KMS-11 (cell line): ENCODE results near the gene ARMC3.
A peak's percentile ranks its signal among the peaks of the same experiment; 100 is the strongest.

Source experiments
- H2AFZ ChIP-seq: fragments of 200-600 bp; sonication (generic); 2 replicates; pipeline ENCODE4 v1.6.1; 2016; ENCODE audit warnings: antibody characterized with exemption, mixed run types, low read depth
- H3K27ac ChIP-seq: fragments of 200-600 bp; sonication (generic); 2 replicates; pipeline ENCODE4 v1.6.1; 2016; ENCODE audit warnings: mild to moderate bottlenecking, mixed run types
- H3K27me3 ChIP-seq: fragments of 200-600 bp; sonication (generic); 2 replicates; pipeline ENCODE4 v1.6.1; 2017; ENCODE audit warnings: mild to moderate bottlenecking, low read depth, mixed run types, moderate library complexity; ENCODE audit not compliant: insufficient read depth
- H3K36me3 ChIP-seq: fragments of 200-600 bp; sonication (generic); 2 replicates; pipeline ENCODE4 v1.6.1; 2017; ENCODE audit warnings: mild to moderate bottlenecking, mixed run types; ENCODE audit not compliant: insufficient read depth
- H3K4me1 ChIP-seq: fragments of 200-600 bp; sonication (generic); 2 replicates; pipeline ENCODE4 v1.6.1; 2016; ENCODE audit warnings: mild to moderate bottlenecking, low read depth, mixed run types; ENCODE audit not compliant: poor library complexity, severe bottlenecking
- H3K4me2 ChIP-seq: fragments of 200-600 bp; sonication (generic); 2 replicates; pipeline ENCODE4 v1.7.0; 2016; ENCODE audit warnings: mild to moderate bottlenecking, mixed run types
- H3K4me3 ChIP-seq: fragments of 200-600 bp; sonication (generic); IDR thresholded peaks from 2 replicates; pipeline ENCODE4 v1.6.1; 2017; ENCODE audit warnings: low read depth, low read length, mixed read lengths; ENCODE audit not compliant: insufficient read depth
- H3K79me2 ChIP-seq: fragments of 200-600 bp; sonication (generic); 2 replicates; pipeline ENCODE4 v1.6.1; 2016; ENCODE audit warnings: low read depth, mixed run types; ENCODE audit not compliant: insufficient read depth
- H3K9ac ChIP-seq: fragments of 200-600 bp; sonication (generic); 2 replicates; pipeline ENCODE4 v1.6.1; 2016; ENCODE audit warnings: mild to moderate bottlenecking, mixed run types
- H4K20me1 ChIP-seq: fragments of 200-600 bp; sonication (generic); 2 replicates; pipeline ENCODE4 v1.6.1; 2016; ENCODE audit warnings: mild to moderate bottlenecking, mixed run types; ENCODE audit not compliant: insufficient read depth
- CTCF ChIP-seq: fragments of 200-600 bp; sonication (generic); conservative IDR thresholded peaks from 2 replicates; pipeline ENCODE4 v1.6.1; 2017; ENCODE audit warnings: low read depth, mild to moderate bottlenecking, antibody characterized with exemption, low read length, moderate library complexity, mixed read lengths

Gene ARMC3

DNA sequence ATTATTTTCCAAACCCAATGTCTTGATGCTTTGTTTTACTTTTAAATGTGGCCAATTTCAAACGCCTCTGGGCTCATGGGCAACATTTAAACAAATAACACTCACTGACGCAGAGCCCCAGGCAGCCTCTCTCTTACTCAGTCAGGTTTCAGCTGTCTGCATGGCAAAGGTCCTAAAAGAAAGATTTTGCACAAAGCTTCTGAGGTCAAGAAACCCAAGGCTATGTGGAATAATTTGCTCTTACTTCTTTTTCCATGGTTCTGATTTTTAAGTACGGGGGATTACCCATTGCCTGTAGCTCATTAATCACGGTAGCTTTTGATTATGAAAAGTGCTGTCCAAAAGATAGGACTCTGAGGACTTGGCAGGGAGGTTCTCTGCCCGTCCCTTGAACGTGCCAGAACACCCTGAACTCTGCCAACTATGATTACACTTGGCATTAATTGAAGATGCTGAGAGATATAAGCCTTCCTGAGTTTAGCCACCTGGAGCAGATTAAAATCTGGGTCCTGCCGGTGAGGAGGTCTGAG, 153.4 kb downstream of the ARMC3 start:
- Histone ChIP-seq H3K4me3 (no peak overlapping the region), H3K4me2 (no peak overlapping the region), H3K9ac (no peak overlapping the region), H2AFZ (no peak overlapping the region), H4K20me1 (no peaks in the 10 kb centered on the region), H3K36me3 (no peaks in the 10 kb centered on the region), H3K27ac (no peak overlapping the region), H3K4me1 (peaks cover 36% of the 10 kb centered on the region), H3K27me3 (no peaks in the 10 kb centered on the region), H3K79me2 (no peaks in the 10 kb centered on the region)
- TF ChIP-seq CTCF: no peak

GRCh38 chr10:23081891-23082290, 154.0 kb downstream of the ARMC3 start:
- TF ChIP-seq CTCF: peak; percentile 38; the same call in 1 of the 2 replicates
- H3K9ac ChIP-seq: no peak overlapping the region
- no peak overlapping the region for H2AFZ ChIP-seq
- no peaks in the 10 kb centered on the region for H3K36me3 ChIP-seq
- H3K27me3 ChIP-seq: no peaks in the 10 kb centered on the region
- peaks cover 30% of the 10 kb centered on the region for H3K4me1 ChIP-seq
- H3K79me2 ChIP-seq: no peaks in the 10 kb centered on the region
- H3K4me2 ChIP-seq: no peak overlapping the region
- no peak overlapping the region for H3K27ac ChIP-seq
- H3K4me3 ChIP-seq: no peak overlapping the region
- no peaks in the 10 kb centered on the region for H4K20me1 ChIP-seq
